CD4-positive, alpha-beta T cell treated with Interleukin-15 for 1 hour (primary cell): ENCODE measurements around the gene GRM7.

ENCODE experiments used
- DNase-seq: peaks from one replicate; pipeline ENCODE4 v3.0.0-alpha.2; 2020

The GRM7 gene

GRCh38 chr3:7322957-7323669 is 462.2 kb downstream of the GRM7 start:
- no peak for DNase-seq

GRCh38 chr3:7328339-7328738 is 467.4 kb downstream of the GRM7 start:
- no peak for DNase-seq

DNA sequence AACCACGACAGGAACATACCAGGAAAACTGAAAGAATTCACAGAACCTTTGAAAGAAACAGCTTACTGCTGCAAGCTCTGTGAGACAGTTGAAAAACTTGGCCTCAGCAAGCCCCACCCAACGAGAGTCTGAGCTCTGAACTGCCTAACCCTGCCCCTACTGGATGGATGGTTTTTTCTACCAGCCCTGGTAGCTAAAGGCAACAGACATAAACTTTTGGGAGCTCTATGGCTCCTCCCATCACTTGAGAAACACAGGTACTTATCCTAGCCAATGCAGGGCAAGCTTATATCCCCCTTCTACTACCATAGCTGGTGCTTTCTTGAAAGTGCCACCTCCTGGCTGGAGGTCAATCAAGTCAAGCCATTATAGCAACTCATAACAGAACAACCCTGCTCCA is 471.8 kb downstream of the GRM7 start:
- no peak for DNase-seq

DNA sequence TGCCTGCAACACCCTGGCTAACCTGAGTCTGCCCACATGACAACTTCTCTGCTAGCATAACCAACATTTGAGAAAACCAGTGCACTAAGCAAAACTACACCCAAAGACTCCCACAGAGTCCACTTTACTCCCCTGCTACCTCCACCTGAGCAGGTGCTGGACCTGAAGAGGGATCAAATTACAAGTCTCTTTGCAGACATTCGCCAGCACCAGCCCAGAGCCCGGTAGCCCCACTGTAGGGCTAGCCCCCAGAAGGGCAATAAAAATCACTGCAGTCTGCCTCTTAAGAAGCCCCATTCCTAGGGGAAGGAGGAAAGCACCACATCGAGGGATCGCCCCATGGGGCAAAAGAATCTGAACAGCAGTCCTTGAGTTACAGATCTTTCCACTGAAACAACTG is 472.2 kb downstream of the GRM7 start:
- DNase-seq = no peak

GRCh38 chr3:7340795-7341194 is 479.9 kb downstream of the GRM7 start:
- DNase-seq = no peak

DNA sequence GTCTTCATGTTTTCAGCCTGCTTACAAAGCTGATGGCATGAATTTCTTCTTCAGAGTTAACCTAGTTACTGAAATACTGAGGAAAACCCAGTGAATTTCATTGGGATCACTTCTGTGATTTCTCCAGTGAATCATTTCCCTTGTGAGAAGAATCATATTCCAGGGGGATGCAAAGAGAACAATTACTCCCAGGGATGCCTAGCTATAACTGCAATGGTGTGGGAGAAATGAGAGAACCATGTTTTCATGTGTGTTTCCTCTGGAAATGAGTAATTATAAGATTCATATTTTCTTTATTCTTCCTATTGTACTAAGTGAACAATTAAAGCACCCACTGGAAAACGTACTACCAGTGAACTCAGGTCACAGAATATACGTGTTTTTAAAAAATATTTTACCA is 485.4 kb downstream of the GRM7 start:
- no peak for DNase-seq

DNA sequence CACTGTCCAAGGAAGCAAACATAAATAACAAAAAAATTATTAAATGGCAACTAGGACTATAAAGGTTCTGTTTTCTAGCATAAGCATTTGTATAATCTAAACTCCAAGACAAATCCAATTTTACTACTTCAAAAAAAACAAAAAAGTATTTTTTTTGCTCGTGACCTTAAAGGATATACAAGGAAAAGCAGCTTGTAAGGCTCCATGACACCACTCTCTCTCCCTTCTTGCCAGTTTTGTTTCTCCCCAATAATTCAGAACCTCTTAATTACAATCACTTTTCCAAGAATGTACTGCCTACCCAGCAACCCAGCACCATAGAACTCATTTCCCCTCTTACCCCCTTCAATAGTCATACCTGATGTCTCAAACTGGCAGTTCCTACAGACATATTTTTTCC is 496.2 kb downstream of the GRM7 start:
- no peak for DNase-seq

DNA sequence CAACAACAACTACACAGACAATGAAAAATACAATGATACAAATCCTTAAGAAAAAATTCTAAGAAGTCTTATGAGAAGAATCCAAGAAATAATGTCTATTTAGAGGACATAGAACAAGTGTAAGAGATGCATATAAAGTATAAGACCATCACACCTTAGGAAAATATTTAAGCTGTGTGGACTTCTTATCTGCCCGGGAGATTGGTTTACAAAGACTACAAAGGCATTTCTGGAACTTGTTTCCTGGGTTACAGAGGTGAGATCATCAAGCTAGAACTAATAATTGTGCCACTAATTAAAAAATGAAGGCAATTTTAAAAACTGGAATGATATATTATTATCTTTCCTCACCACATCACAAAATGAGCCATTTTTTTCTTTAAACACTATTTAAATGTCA is 507.1 kb downstream of the GRM7 start:
- no peak for DNase-seq

GRCh38 chr3:7368597-7368996 is 507.7 kb downstream of the GRM7 start:
- DNase-seq = no peak

GRCh38 chr3:7371693-7372572 is 511.0 kb downstream of the GRM7 start:
- no peak for DNase-seq

DNA sequence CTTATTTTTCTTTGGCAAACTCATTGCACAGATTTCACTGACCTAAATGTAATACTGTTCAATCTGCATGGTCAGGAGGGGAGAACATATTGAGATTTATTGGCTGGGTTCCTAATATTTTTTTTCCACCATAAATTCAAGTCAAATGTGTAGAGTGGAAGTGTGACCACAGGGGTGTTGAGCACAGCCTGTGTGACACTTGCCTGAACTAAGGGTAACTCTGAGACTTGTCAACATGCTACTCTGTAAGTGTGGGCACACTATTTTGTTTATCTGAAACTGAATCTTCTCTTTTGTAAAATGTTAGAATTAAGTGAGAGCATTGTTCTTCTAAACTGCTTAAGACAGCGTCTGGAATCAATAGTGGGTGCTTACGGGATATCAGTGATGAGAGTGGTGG is 516.2 kb downstream of the GRM7 start:
- no peak for DNase-seq

DNA sequence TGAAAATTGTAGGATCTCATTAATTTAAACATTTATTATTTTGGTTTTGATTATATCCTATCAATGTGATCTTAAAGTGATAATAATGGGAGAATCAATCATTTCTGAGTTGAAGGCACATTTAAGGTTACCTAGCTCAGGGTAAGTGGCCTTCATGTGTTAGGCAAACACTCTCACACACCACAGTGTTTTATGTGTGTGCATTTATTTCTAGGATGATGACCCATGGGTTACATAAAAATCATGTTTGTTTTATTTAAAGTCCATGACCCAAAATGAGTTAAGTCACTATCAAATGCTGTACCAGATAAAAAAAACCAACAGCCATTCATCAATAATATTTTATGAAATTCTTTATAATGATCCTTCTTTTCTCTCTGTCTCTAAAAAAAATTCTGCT is 520.8 kb downstream of the GRM7 start:
- DNase-seq = no peak

- no peak for DNase-seq
Observed at GRCh38 chr3:7382293-7383010, 521.5 kb downstream of the GRM7 start.

DNA sequence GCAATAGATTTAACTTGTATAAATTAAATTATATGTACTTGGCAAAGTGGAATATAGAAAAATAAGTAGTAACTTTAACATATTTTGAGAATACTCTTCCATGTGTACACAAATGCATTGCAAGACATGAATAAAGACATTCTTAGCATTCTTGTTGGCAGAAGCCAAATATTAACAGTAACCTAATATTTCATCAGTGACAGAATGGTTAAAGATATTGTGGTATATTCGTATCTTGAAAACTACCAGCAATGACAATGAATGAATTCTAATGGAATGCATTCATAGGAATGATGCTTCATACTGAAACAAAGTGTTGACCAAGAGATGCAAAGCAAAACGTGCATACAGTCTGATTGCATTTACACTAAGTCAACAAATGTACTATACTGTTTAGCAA is 524.7 kb downstream of the GRM7 start:
- no peak for DNase-seq

DNA sequence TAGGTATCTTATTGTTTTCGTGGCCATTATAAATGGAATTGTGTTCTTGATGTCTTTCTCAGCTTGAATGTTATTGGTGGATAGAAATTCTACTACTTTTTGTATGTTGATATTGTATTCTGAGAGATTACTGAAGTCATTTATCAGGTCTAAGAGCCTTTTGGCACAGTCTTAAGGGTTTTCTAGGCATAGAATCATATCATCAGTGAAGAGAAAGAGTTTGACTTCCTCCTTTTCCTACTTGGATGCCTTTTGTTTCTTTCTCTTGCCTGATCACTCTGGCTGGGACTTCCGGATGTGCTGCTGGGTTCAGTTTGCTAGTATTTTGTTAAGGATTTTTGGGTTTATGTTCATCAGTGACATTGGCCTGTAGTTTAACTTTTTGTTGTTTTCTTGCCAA is 527.1 kb downstream of the GRM7 start:
- DNase-seq = no peak

GRCh38 chr3:7392206-7392605 is 531.3 kb downstream of the GRM7 start:
- no peak for DNase-seq

- DNase-seq = no peak
Observed at GRCh38 chr3:7393944-7394605, 533.2 kb downstream of the GRM7 start.

- DNase-seq = no peak
Observed at GRCh38 chr3:7396534-7396933, 535.6 kb downstream of the GRM7 start.

DNA sequence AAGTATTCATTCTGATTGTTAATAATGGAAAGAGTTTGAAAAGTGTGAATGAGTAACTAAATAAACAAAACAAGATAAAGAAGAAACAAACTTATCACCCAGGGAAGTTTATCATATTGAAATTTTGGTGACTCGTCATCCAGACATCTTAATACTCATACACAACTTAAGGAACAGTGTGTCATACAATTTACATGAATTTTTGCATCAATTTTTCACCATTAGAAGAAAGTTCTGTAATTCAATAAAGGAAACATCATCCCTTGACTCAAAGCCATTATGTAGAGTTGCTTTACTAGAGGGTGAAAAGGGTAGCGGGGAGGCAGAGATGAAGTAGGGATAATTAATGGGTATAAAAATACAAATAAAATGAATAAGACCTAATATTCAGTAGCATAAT is 536.2 kb downstream of the GRM7 start:
- no peak for DNase-seq

DNA sequence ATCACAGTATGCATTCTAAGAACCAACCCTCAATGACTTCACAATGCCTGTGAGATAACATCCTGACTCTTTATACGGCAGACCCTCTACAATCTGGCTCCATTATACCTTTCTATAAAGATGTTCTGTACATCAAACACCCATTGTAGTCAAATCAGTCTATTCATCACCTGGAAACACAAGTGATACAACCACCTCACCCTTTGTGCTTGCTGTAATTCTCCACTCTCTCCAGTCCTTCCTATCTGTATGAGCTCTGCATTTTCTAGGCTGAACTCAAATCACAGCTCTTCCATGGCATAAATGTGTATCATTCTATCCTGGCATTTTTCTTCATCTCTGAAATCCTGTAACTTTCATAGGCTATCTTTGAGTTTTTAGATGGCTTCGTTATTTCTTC is 539.4 kb downstream of the GRM7 start:
- DNase-seq = no peak

GRCh38 chr3:7401418-7401817 is 540.5 kb downstream of the GRM7 start:
- no peak for DNase-seq

GRCh38 chr3:7407107-7407506 is 546.2 kb downstream of the GRM7 start:
- DNase-seq = no peak

- no peak for DNase-seq
Observed at GRCh38 chr3:7410782-7411181, 549.9 kb downstream of the GRM7 start.
